Measurements from ENCODE around the gene ERN1. TPM values are rescaled to one million over a fixed set of nuclear protein-coding genes. Genes with fewer than 3 reads are reported as not detected.
A peak's percentile ranks its signal among the peaks of the same experiment; 100 is the strongest.

Gene ERN1
- total RNA-seq, 4 donors from 2014 or later: 9.5 to 20.2 (median 12.8) TPM

- no peaks in the 10 kb centered on the region for H3K36me3 ChIP-seq
- H3K27ac ChIP-seq: no peak overlapping the region
- intact Hi-C loops (cut with DNase I): loop anchor here (5.0 to 10.0 kb wide), 2 partner anchors 106 to 112 kb away; partner anchors contain the start of genes ERN1 and GH1
- TF ChIP-seq CTCF (IDR thresholded peaks at IDR 0.05) (peak; percentile 34 to 86 (median 53)), POLR2A (IDR thresholded peaks at IDR 0.05) (no peak)
- 13 to 22% methylated on average over 3 of the region's 3 CpGs for WGBS, 2 donors
- peak; percentile 60 to 70 for DNase-seq
- H3K4me3 ChIP-seq (replicated peaks in 1 of 3): no peak overlapping the region
- no peaks in the 10 kb centered on the region for H3K9me3 ChIP-seq
- H3K27me3 ChIP-seq: no peaks in the 10 kb centered on the region
- H3K4me1 ChIP-seq: peaks cover 0 to 10% of the 10 kb centered on the region in 2 donors
Measured at GRCh38 chr17:64028874-64029464, 101.0 kb downstream of the ERN1 start.

- H3K36me3 ChIP-seq: no peaks in the 10 kb centered on the region
- WGBS, 2 donors: 1 to 4% methylated on average over 10 to 21 of the region's 21 CpGs
- H3K4me1 ChIP-seq: peaks cover 0 to 10% of the 10 kb centered on the region in 2 donors
- peak overlapping the region in 1 of 3 donors; percentile 1 for H3K27ac ChIP-seq
- no peaks in the 10 kb centered on the region for H3K27me3 ChIP-seq
- peak; percentile 75 to 79 for DNase-seq
- TF ChIP-seq POLR2A (IDR thresholded peaks at IDR 0.05): no peak
- peak; percentile 86 to 94 (median 92) for TF ChIP-seq CTCF (IDR thresholded peaks at IDR 0.05)
- no peak overlapping the region for H3K4me3 ChIP-seq (replicated peaks in 1 of 3)
- no peaks in the 10 kb centered on the region for H3K9me3 ChIP-seq
- intact Hi-C loops (cut with DNase I): loop anchor here (5.0 to 10.0 kb wide), 2 partner anchors 109 kb away; partner anchors contain the start of genes ERN1 and GH1
Measured at GRCh38 chr17:64025732-64026294, 104.1 kb downstream of the ERN1 start.

GRCh38 chr17:64024781-64025731, 104.9 kb downstream of the ERN1 start:
- peak; percentile 21 to 31 for DNase-seq
- 60 to 61% methylated on average over 17 to 19 of the region's 19 CpGs for WGBS, 2 donors

GRCh38 chr17:64024215-64024654, 105.7 kb downstream of the ERN1 start:
- H3K27ac ChIP-seq: peak overlapping the region in 1 of 3 donors; percentile 18
- no peak for TF ChIP-seq CTCF (IDR thresholded peaks at IDR 0.05)
- no peak for TF ChIP-seq POLR2A (IDR thresholded peaks at IDR 0.05)

More at GRCh38 chr17:64024781-64025731, 104.9 kb downstream of the ERN1 start:
- Histone ChIP-seq H3K36me3 (no peaks in the 10 kb centered on the region), H3K4me3 (replicated peaks in 1 of 3) (no peak overlapping the region), H3K27me3 (no peaks in the 10 kb centered on the region), H3K4me1 (peaks cover 0 to 10% of the 10 kb centered on the region in 2 donors), H3K9me3 (no peaks in the 10 kb centered on the region), H3K27ac (peak overlapping the region in 2 of 3 donors; percentile 1 to 18)
- TF ChIP-seq POLR2A (IDR thresholded peaks at IDR 0.05): no peak
- intact Hi-C loops (cut with DNase I): loop anchor here (5.0 to 10.0 kb wide), 2 partner anchors 108 to 110 kb away; partner anchors contain the start of genes ERN1 and GH1

GRCh38 chr17:64022611-64023063, 107.3 kb downstream of the ERN1 start:
- intact Hi-C loops (cut with DNase I): loop anchor here (10.0 kb wide), 1 partner anchor 112 kb away; the partner anchor contains the start of gene ERN1
- H3K4me3 ChIP-seq (replicated peaks in 1 of 3): no peak overlapping the region
- H3K27me3 ChIP-seq: no peaks in the 10 kb centered on the region
- WGBS, 2 donors: 61 to 68% methylated on average over 5 of the region's 5 CpGs
- no peak overlapping the region for H3K27ac ChIP-seq
- peaks cover 0 to 10% of the 10 kb centered on the region in 2 donors for H3K4me1 ChIP-seq
- peak; percentile 50 to 61 for DNase-seq
- no peaks in the 10 kb centered on the region for H3K9me3 ChIP-seq
- TF ChIP-seq CTCF (IDR thresholded peaks at IDR 0.05) (no peak), POLR2A (IDR thresholded peaks at IDR 0.05) (no peak)
- no peaks in the 10 kb centered on the region for H3K36me3 ChIP-seq

More at GRCh38 chr17:64024215-64024654, 105.7 kb downstream of the ERN1 start:
- Histone ChIP-seq H3K9me3 (no peaks in the 10 kb centered on the region), H3K27me3 (no peaks in the 10 kb centered on the region), H3K4me1 (peaks cover 0 to 10% of the 10 kb centered on the region in 2 donors), H3K36me3 (no peaks in the 10 kb centered on the region), H3K4me3 (replicated peaks in 1 of 3) (no peak overlapping the region)
- 73 to 83% methylated on average over 8 of the region's 8 CpGs for WGBS, 2 donors
- no peak for DNase-seq
- intact Hi-C loops (cut with DNase I): loop anchor here (10.0 kb wide), 1 partner anchor 111 kb away; the partner anchor contains the start of gene ERN1
